Neural cell (in vitro differentiated cells): ENCODE measurements around the gene NLRP7.

Experiments used
- CTCF ChIP-seq: fragments of 450-650 bp; IDR thresholded peaks from 2 replicates; pipeline ENCODE4 v1.5.1; 2014; ENCODE audit warnings: antibody characterized with exemption, mild to moderate bottlenecking, moderate library complexity; ENCODE audit not compliant: poor library complexity, severe bottlenecking
- POLR2AphosphoS5 ChIP-seq: IDR thresholded peaks from 2 replicates; pipeline ENCODE4 v1.6.1; 2012

GRCh38 chr19:54888239-54888638 lies 59.1 kb downstream of the NLRP7 start:
- TF ChIP-seq CTCF, result no peak
- TF ChIP-seq POLR2AphosphoS5, result no peak
